Right lobe of liver (tissue), 4 donors: ENCODE measurements around the gene RPLP2.

Experiments used
- CTCF ChIP-seq, 4 donors: fragments of 200-600 bp in 3 of 4; fragments of 450-650 bp in 1 of 4; IDR thresholded peaks; one replicate each; pipeline versions ENCODE4 v1.5.1 to v1.8.0; 2016 to 2022; ENCODE audit warnings: antibody characterized with exemption in 4 of 4, mild to moderate bottlenecking in 2 of 4
- POLR2A ChIP-seq: fragments of 450-650 bp; IDR thresholded peaks from one replicate; pipeline ENCODE4 v1.6.1; 2017; ENCODE audit warnings: antibody characterized with exemption, mild to moderate bottlenecking
- donor health status: DM: no; HTN: no; CAD: no.
- donor health status: DM: no; HTN: no; CAD: no.
- donor health status: DM: no; HTN: yes; CAD: no.

GRCh38 chr11:856397-856796 is 46.6 kb downstream of the RPLP2 start:
- TF ChIP-seq CTCF (IDR thresholded peaks at IDR 0.05) (no peak), POLR2A (no peak)
